Measurements from ENCODE around the gene IL11. TPM values are rescaled to one million over a fixed set of nuclear protein-coding genes. Genes with fewer than 3 reads are reported as not detected.

IL11 gene
- total and polyA plus RNA-seq, 2 of the 13 experiments (the other 11 are each of a cell fraction or from before 2014, with no cell fraction given) = 2.5 to 2.9 TPM

- TF ChIP-seq PCBP1 (IDR thresholded peaks at IDR 0.05; ENCODE audit: borderline replicate concordance, low read depth, low read length) (peak; percentile 84; the same call in 1 of the 2 replicates), GABPA (IDR thresholded peaks at IDR 0.05; ENCODE audit: low read depth, low read length) (peak; percentile 25; the same call in 1 of the 2 replicates), GABPA (CRISPR knock-in tag; IDR thresholded peaks at IDR 0.05; ENCODE audit: low read depth) (no peak), SP1 (IDR thresholded peaks at IDR 0.05) (no peak; the same call in 1 of the 2 replicates), SP1 (CRISPR knock-in tag; IDR thresholded peaks at IDR 0.05) (peak; percentile 92), CREB1 (IDR thresholded peaks at IDR 0.05) (peak; percentile 95), CREB1 (CRISPR knock-in tag; IDR thresholded peaks at IDR 0.05) (peak; percentile 96), CEBPZ (IDR thresholded peaks at IDR 0.05; ENCODE audit: low read length) (peak; percentile 70), KDM3A (CRISPR knock-in tag; IDR thresholded peaks at IDR 0.05; ENCODE audit: low read depth) (0 out of 2 replicates have a peak, but pooled peaks have one; percentile 41), RFXAP (CRISPR knock-in tag; IDR thresholded peaks at IDR 0.05; ENCODE audit: borderline replicate concordance) (peak; percentile 95), PRDM10 (CRISPR knock-in tag; IDR thresholded peaks at IDR 0.05; ENCODE audit: low read depth) (peak; percentile 26; the same call in 1 of the 2 replicates), TBX3 (IDR thresholded peaks at IDR 0.05; ENCODE audit: borderline replicate concordance) (peak; percentile 73; the same call in 1 of the 2 replicates), NFE2 (CRISPR knock-in tag; IDR thresholded peaks at IDR 0.05) (no peak), GZF1 (CRISPR knock-in tag; IDR thresholded peaks at IDR 0.05) (no peak), ZNF329 (CRISPR knock-in tag; IDR thresholded peaks at IDR 0.05; ENCODE audit: low read depth) (no peak), TFDP1 (CRISPR knock-in tag; IDR thresholded peaks at IDR 0.05; ENCODE audit: borderline replicate concordance) (peak; percentile 69), ZNF773 (CRISPR knock-in tag; IDR thresholded peaks at IDR 0.05; ENCODE audit: borderline replicate concordance) (no peak), ZSCAN21 (CRISPR knock-in tag; IDR thresholded peaks at IDR 0.05; ENCODE audit: borderline replicate concordance) (no peak), U2AF2 (IDR thresholded peaks at IDR 0.05; ENCODE audit: low read depth, low read length) (0 out of 2 replicates have a peak, but pooled peaks have one; percentile 61)
- TF ChIP-seq, protein P1, sequence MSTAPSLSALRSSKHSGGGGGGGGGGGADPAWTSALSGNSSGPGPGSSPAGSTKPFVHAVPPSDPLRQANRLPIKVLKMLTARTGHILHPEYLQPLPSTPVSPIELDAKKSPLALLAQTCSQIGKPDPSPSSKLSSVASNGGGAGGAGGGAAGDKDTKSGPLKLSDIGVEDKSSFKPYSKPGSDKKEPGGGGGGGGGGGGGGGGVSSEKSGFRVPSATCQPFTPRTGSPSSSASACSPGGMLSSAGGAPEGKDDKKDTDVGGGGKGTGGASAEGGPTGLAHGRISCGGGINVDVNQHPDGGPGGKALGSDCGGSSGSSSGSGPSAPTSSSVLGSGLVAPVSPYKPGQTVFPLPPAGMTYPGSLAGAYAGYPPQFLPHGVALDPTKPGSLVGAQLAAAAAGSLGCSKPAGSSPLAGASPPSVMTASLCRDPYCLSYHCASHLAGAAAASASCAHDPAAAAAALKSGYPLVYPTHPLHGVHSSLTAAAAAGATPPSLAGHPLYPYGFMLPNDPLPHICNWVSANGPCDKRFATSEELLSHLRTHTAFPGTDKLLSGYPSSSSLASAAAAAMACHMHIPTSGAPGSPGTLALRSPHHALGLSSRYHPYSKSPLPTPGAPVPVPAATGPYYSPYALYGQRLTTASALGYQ (CRISPR knock-in tag; IDR thresholded peaks at IDR 0.05) = no peak
Observed at GRCh38 chr19:55339105-55339888, 31.0 kb downstream of the IL11 start, which contains the start of gene KMT5C (continued).
